ENCODE results near the gene TRIM63.

DNA sequence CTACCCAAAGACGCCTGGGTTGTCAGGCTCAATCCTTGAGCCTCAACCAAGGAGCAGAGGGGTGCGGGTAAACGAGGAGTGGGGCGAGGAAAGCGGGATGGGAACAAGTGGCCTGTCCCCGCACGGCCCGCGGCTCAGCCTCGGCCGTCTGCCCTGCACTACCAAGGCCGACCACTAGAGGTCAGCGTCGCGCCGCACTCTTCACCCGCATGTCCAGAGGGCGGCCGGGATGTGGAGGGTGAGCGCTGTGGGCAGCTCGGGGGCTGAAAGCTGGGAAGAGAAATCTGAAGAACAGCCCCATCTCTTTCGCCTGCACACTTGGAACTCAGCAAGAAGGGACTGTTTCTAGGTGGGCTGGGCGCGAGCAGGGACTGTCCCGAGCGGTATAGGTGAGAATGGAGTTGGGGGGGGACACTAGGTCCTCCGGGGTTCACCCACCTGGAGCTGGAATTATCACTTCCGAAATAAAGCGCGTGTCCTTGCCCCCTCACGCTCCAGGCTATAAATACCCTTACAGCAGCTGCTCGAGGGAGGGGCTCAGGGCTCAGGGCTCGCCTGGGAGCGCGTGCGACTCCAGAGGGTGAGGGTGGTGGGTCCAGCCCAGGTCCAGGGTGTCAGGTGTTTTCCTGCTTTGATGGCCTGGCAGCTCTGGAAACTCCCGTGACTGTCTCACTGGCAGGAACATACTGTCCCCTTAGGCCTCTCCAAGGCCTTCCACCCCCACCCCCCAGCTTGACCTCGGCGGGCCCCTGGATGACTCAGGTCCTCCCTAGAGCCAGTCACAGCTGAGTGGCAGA, 31.3 kb downstream of the TRIM63 start:
- TF ChIP-seq EZH2 (IDR thresholded peaks at IDR 0.05; ENCODE audit: borderline replicate concordance, low read depth, low read length, severe bottlenecking), result no peak
- TF ChIP-seq, protein P1, sequence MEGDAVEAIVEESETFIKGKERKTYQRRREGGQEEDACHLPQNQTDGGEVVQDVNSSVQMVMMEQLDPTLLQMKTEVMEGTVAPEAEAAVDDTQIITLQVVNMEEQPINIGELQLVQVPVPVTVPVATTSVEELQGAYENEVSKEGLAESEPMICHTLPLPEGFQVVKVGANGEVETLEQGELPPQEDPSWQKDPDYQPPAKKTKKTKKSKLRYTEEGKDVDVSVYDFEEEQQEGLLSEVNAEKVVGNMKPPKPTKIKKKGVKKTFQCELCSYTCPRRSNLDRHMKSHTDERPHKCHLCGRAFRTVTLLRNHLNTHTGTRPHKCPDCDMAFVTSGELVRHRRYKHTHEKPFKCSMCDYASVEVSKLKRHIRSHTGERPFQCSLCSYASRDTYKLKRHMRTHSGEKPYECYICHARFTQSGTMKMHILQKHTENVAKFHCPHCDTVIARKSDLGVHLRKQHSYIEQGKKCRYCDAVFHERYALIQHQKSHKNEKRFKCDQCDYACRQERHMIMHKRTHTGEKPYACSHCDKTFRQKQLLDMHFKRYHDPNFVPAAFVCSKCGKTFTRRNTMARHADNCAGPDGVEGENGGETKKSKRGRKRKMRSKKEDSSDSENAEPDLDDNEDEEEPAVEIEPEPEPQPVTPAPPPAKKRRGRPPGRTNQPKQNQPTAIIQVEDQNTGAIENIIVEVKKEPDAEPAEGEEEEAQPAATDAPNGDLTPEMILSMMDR (IDR thresholded peaks at IDR 0.05; ENCODE audit: extremely low read depth in 1 of 2, insufficient read depth in 1 of 2, low read depth in 1 of 2, low read length in 2 of 2), result peak; percentile 98 to 99
